HCT116 (cell line): Measurements from ENCODE around the gene OVAAL.

Experiments
- EZH2 ChIP-seq: fragments of 200-600 bp; sonication (generic); IDR thresholded peaks from 2 replicates; pipeline ENCODE4 v1.6.1; 2017; ENCODE audit warnings: antibody characterized with exemption, mixed run types
- POLR2A ChIP-seq: IDR thresholded peaks from 2 replicates; pipeline ENCODE4 v1.7.0; 2011; ENCODE audit warnings: borderline replicate concordance; ENCODE audit not compliant: insufficient read depth, insufficient read length; ENCODE audit errors: extremely low read depth
- POLR2AphosphoS5 ChIP-seq: IDR thresholded peaks from 2 replicates; pipeline ENCODE4 v1.6.1; 2011; ENCODE audit warnings: mild to moderate bottlenecking, low read depth, low read length, moderate library complexity

GRCh38 chr1:180571832-180572636 lies 13.3 kb downstream of the OVAAL start:
- TF ChIP-seq EZH2: no peak
- TF ChIP-seq POLR2AphosphoS5: no peak
- TF ChIP-seq POLR2A: no peak
